ENCODE results near the gene IFITM2. TPM values are rescaled to one million over a fixed set of nuclear protein-coding genes. Genes with fewer than 3 reads are reported as not detected.

IFITM2 gene
- polyA plus RNA-seq, 1 of the 3 experiments (the other 2 are of a cell fraction): 518 TPM

GRCh38 chr11:293852-294661 lies 13.6 kb upstream of the IFITM2 start:
- ChIA-PET CTCF (no interaction called here), POLR2A (no interaction called here)
- Histone ChIP-seq H3K9me3 (no peaks in the 10 kb centered on the region), H3K4me3 (ENCODE audit: low read depth in 2 of 2, low read length in 1 of 2) (no peak overlapping the region), H3K27me3 (ENCODE audit: insufficient read depth) (no peaks in the 10 kb centered on the region), H3F3A (replicated peaks; ENCODE audit: insufficient read depth) (no peaks in the 10 kb centered on the region), H3K27ac (ENCODE audit: low read depth in 2 of 2, low read length in 1 of 2) (no peak overlapping the region), H2AFZ (ENCODE audit: low read depth) (no peak overlapping the region), H3K4me1 (ENCODE audit: control insufficient read depth in 1 of 2, insufficient read depth in 2 of 2, low read depth in 1 of 2, low read length in 1 of 2) (peaks cover 0 to 3% of the 10 kb centered on the region in 2 experiments; a peak in 1 of 4 replicates), H3K9me2 (no peaks in the 10 kb centered on the region), H3K4me2 (no peak overlapping the region), H4K20me1 (ENCODE audit: insufficient read depth) (no peaks in the 10 kb centered on the region), H3K79me2 (ENCODE audit: insufficient read depth) (no peaks in the 10 kb centered on the region), H3K9ac (no peak overlapping the region), H3K36me3 (replicated peaks in 1 of 2; ENCODE audit: control insufficient read depth in 1 of 2, insufficient read depth in 2 of 2, low read length in 1 of 2) (no peaks in the 10 kb centered on the region)
- no peak for TF ChIP-seq CHD2 (IDR thresholded peaks at IDR 0.05; ENCODE audit: low read length, partially characterized antibody)
- TF ChIP-seq MXI1 (IDR thresholded peaks at IDR 0.05; ENCODE audit: low read depth, low read length): no peak
- TF ChIP-seq YY1 (IDR thresholded peaks at IDR 0.05; ENCODE audit: low read depth): no peak
- no peak for TF ChIP-seq RCOR1 (IDR thresholded peaks at IDR 0.05; ENCODE audit: low read length)
- no peak for TF ChIP-seq SMC3 (IDR thresholded peaks at IDR 0.05; ENCODE audit: low read depth, low read length)
- TF ChIP-seq EZH2phosphoT487 (IDR thresholded peaks at IDR 0.05; ENCODE audit: borderline replicate concordance, low read depth): no peak
- TF ChIP-seq RAD21 (IDR thresholded peaks at IDR 0.05; ENCODE audit: low read length): no peak
- no peak for TF ChIP-seq TEAD4 (IDR thresholded peaks at IDR 0.05; ENCODE audit: borderline replicate concordance, insufficient read depth)
- no peak for TF ChIP-seq ELF1 (IDR thresholded peaks at IDR 0.05)
- no peak for TF ChIP-seq NRF1 (IDR thresholded peaks at IDR 0.05; ENCODE audit: low read depth, low read length)
- no peak for TF ChIP-seq REST (IDR thresholded peaks at IDR 0.05; ENCODE audit: low read depth, low read length)
- TF ChIP-seq JUND (IDR thresholded peaks at IDR 0.05): no peak
- no peak for TF ChIP-seq TCF12 (IDR thresholded peaks at IDR 0.05)
- no peak for TF ChIP-seq GATA2 (CRISPR knock-in tag; IDR thresholded peaks at IDR 0.05)
- no peak for TF ChIP-seq MEF2A (IDR thresholded peaks at IDR 0.05; ENCODE audit: borderline replicate concordance, low read depth)
- no peak for TF ChIP-seq USF2 (IDR thresholded peaks at IDR 0.05; ENCODE audit: borderline replicate concordance, low read depth, low read length)
- TF ChIP-seq FOXJ3 (CRISPR knock-in tag; IDR thresholded peaks at IDR 0.05): no peak
- DNase-seq: no peak
- 95% methylated on average over 10 of the region's 27 CpGs for WGBS (ENCODE audit: low lambda C conversion rate)
